Lung (tissue), 12 donors: ENCODE data around the gene KRT31. TPM values are rescaled to one million over a fixed set of nuclear protein-coding genes. Genes with fewer than 3 reads are reported as not detected.

Experiments used
- ATAC-seq: fragments of 200-7000 bp; cut with Tn5 transposase; one replicate; pipeline ENCODE4 v1.9.1; 2020; ENCODE audit warnings: moderate number of reproducible peaks; ENCODE audit not compliant: insufficient read depth, low FRiP score
- DNase-seq, 3 donors: peaks; one replicate each; pipeline ENCODE4 v3.0.0-alpha.2; 2013 to 2017
- H3K27ac ChIP-seq, 2 donors: one replicate each; pipeline ENCODE4 v1.5.1; 2013; ENCODE audit warnings: mild to moderate bottlenecking in 2 of 2, moderate library complexity in 2 of 2, control low read depth in 1 of 2, inconsistent platforms in 1 of 2, low read depth in 1 of 2, low read length in 1 of 2
- H3K27me3 ChIP-seq, 3 donors: one replicate each; pipeline ENCODE4 v1.5.1; 2013; ENCODE audit warnings: low read length in 2 of 3; ENCODE audit not compliant: control insufficient read depth in 3 of 3, insufficient read depth in 3 of 3
- H3K36me3 ChIP-seq, 4 donors: one replicate each; pipeline ENCODE4 v1.5.1; 2013; ENCODE audit warnings: low read length in 4 of 4, mild to moderate bottlenecking in 1 of 4, moderate library complexity in 1 of 4; ENCODE audit not compliant: control insufficient read depth in 4 of 4, insufficient read depth in 4 of 4
- H3K4me1 ChIP-seq, 5 donors: one replicate each; pipeline ENCODE4 v1.5.1; 2013; ENCODE audit warnings: low read length in 5 of 5, mild to moderate bottlenecking in 2 of 5, moderate library complexity in 1 of 5; ENCODE audit not compliant: control insufficient read depth in 5 of 5, insufficient read depth in 5 of 5
- H3K4me3 ChIP-seq: one replicate; pipeline ENCODE4 v1.5.1; 2013; ENCODE audit warnings: mild to moderate bottlenecking, control low read depth, moderate library complexity
- H3K9ac ChIP-seq, 2 donors: one replicate each; pipeline ENCODE4 v1.5.1; 2013; ENCODE audit warnings: low read length in 2 of 2, control low read depth in 1 of 2; ENCODE audit not compliant: insufficient read depth in 1 of 2
- H3K9me3 ChIP-seq, 4 donors: one replicate each; pipeline ENCODE4 v1.5.1; 2013; ENCODE audit warnings: low read length in 3 of 4, mild to moderate bottlenecking in 1 of 4, moderate library complexity in 1 of 4; ENCODE audit not compliant: control insufficient read depth in 4 of 4, insufficient read depth in 3 of 4
- CTCF ChIP-seq: IDR thresholded peaks from 2 replicates; pipeline ENCODE4 v1.5.1; 2012; ENCODE audit warnings: mild to moderate bottlenecking; ENCODE audit errors: control extremely low read depth, extremely low read depth
- WGBS, 2 donors: extraction: QIAGEN DNeasy Blood & Tissue Kit; methylation state at CpG; one replicate each; pipeline ENCODE4 v1.1.7; 2013; 5-methylcytosine and 5-hydroxymethylcytosine counted together
- polyA plus RNA-seq, 2 donors: library from polyadenylated mRNA; stranded (reverse); fragments of 200-250 nt; gene quantifications; one replicate each; pipeline ENCODE4 v1.2.1, GENCODE V29; 2013
- total RNA-seq, 2 donors: library from RNA; depleted of rRNA in 1 of 2; stranded (reverse); fragments of >200 nt in 1 of 2; gene quantifications; one replicate each; pipeline ENCODE4 v1.2.1, GENCODE V29; 2014 to 2021
- donor health status: control.
- donor health status: control.
- donor health status: Bipolar disorder and iron deficiency.
- donor health status: healthy.
- donor health status: DM: yes; HTN: yes; CAD: no.

KRT31 gene
- total and polyA plus RNA-seq, 4 donors, result 0.02 TPM; not detected in 3

GRCh38 chr17:41437769-41438168 lies 40.4 kb upstream of the KRT31 start:
- H3K36me3 ChIP-seq, result no peaks in the 10 kb centered on the region
- WGBS, 2 donors, result 90 to 92% methylated on average over 9 of the region's 9 CpGs
- H3K9ac ChIP-seq, result no peak overlapping the region
- H3K4me1 ChIP-seq, result no peaks in the 10 kb centered on the region
- no peak overlapping the region for H3K4me3 ChIP-seq
- TF ChIP-seq CTCF, result no peak
- H3K9me3 ChIP-seq, result peaks cover 0 to 3% (median 0%) of the 10 kb centered on the region in 4 donors
- H3K27ac ChIP-seq, result no peak overlapping the region
- no peak for DNase-seq
- H3K27me3 ChIP-seq, result no peaks in the 10 kb centered on the region
- ATAC-seq, result no peak

GRCh38 chr17:41437254-41437653 lies 39.8 kb upstream of the KRT31 start:
- no peak for TF ChIP-seq CTCF
- WGBS, 2 donors, result 83 to 87% methylated on average over 7 of the region's 7 CpGs
- Histone ChIP-seq H3K36me3 (no peaks in the 10 kb centered on the region), H3K9me3 (peaks cover 0 to 3% (median 0%) of the 10 kb centered on the region in 4 donors), H3K27ac (no peak overlapping the region), H3K4me1 (no peaks in the 10 kb centered on the region), H3K27me3 (no peaks in the 10 kb centered on the region), H3K9ac (no peak overlapping the region), H3K4me3 (no peak overlapping the region)
- ATAC-seq (no peak), DNase-seq (no peak)

- no peak overlapping the region for H3K4me3 ChIP-seq
- TF ChIP-seq CTCF, result no peak
- H3K27me3 ChIP-seq, result no peaks in the 10 kb centered on the region
- H3K27ac ChIP-seq, result no peak overlapping the region
- H3K36me3 ChIP-seq, result no peaks in the 10 kb centered on the region
- no peak for ATAC-seq
- no peak for DNase-seq
- 49 to 63% methylated on average over 5 of the region's 5 CpGs for WGBS, 2 donors
- no peaks in the 10 kb centered on the region for H3K4me1 ChIP-seq
- no peaks in the 10 kb centered on the region for H3K9me3 ChIP-seq
- H3K9ac ChIP-seq, result no peak overlapping the region
Measured at GRCh38 chr17:41434415-41434814, 37.0 kb upstream of the KRT31 start.

GRCh38 chr17:41434005-41434404 lies 36.6 kb upstream of the KRT31 start:
- ATAC-seq, result no peak
- TF ChIP-seq CTCF, result no peak

More at GRCh38 chr17:41434005-41434404, 36.6 kb upstream of the KRT31 start:
- Histone ChIP-seq H3K9me3 (no peaks in the 10 kb centered on the region), H3K27ac (no peak overlapping the region), H3K27me3 (no peaks in the 10 kb centered on the region), H3K4me3 (no peak overlapping the region), H3K4me1 (no peaks in the 10 kb centered on the region), H3K36me3 (no peaks in the 10 kb centered on the region), H3K9ac (no peak overlapping the region)
- 55 to 63% methylated on average over 4 of the region's 4 CpGs for WGBS, 2 donors
- no peak for DNase-seq
